A549 (cell line): ENCODE measurements around the gene ESPNL. TPM values are rescaled to one million over a fixed set of nuclear protein-coding genes. Genes with fewer than 3 reads are reported as not detected.

Experiments used
- ATAC-seq, 2 experiments: fragments of 200-7000 bp in 1 of 2; fragments of >200 bp in 1 of 2; cut with Nextera tagmentation in 1 of 2; cut with Tn5 transposase in 1 of 2; 3 replicates each; pipeline versions ENCODE4 v1.8.0 to v1.9.1; 2018 to 2020; ENCODE audit warnings: mild to moderate bottlenecking in 1 of 2, moderate library complexity in 1 of 2
- CTCF ChIA-PET: fragments of 300-600 bp; sonication (Branson Sonifier 250); formaldehyde crosslinking; extraction: SDS; loops from one replicate; lab custom pipeline; 2021; ENCODE audit warnings: antibody characterized with exemption, inconsistent platforms; lab: Yijun Ruan, JAX
- POLR2A ChIA-PET: fragments of 350-600 bp; formaldehyde crosslinking; extraction: SDS; loops from one replicate; lab custom pipeline; 2021; ENCODE audit warnings: antibody characterized with exemption, inconsistent platforms; lab: Yijun Ruan, JAX
- DNase-seq, 2 experiments: peaks; one replicate each; pipeline versions ENCODE4 v3.0.0 to v3.0.0-alpha.2; 2011 to 2016; ENCODE audit warnings: low read depth in 1 of 2, low spot score in 1 of 2
- FAIRE-seq: peaks from 2 replicates; lab custom pipeline; 2011; peaks lifted over from hg19 to GRCh38; lab: Jason Lieb, UNC
- H3K27ac ChIP-seq, 2 experiments: fragments of >200 bp; sonication (Bioruptor Twin); formaldehyde crosslinking; 3 replicates each; pipeline ENCODE4 v1.5.1; 2016 to 2017
- H3K4me1 ChIP-seq: fragments of >200 bp; sonication (Bioruptor Twin); formaldehyde crosslinking; 3 replicates; pipeline ENCODE4 v1.6.1; 2016
- H3K4me2 ChIP-seq: fragments of >200 bp; sonication (Bioruptor Twin); formaldehyde crosslinking; 3 replicates; pipeline ENCODE4 v1.6.1; 2016
- H3K4me3 ChIP-seq: fragments of >200 bp; sonication (Bioruptor Twin); formaldehyde crosslinking; 3 replicates; pipeline ENCODE4 v1.5.1; 2016
- H3K9me3 ChIP-seq: fragments of >200 bp; sonication (Bioruptor Twin); formaldehyde crosslinking; 3 replicates; pipeline ENCODE4 v1.6.1; 2016
- BHLHE40 ChIP-seq: IDR thresholded peaks from 2 replicates; pipeline ENCODE4 v1.6.1; 2012; ENCODE audit warnings: low read depth, low read length, inconsistent platforms
- CBX8 ChIP-seq: fragments of 200-600 bp; sonication (generic); IDR thresholded peaks from 2 replicates; pipeline ENCODE4 v1.6.1; 2016
- CEBPB ChIP-seq, 2 experiments: fragments of >200 bp in 1 of 2; sonication (Bioruptor Twin) in 1 of 2; formaldehyde crosslinking in 1 of 2; IDR thresholded peaks; 2 replicates each; pipeline ENCODE4 v1.6.1; 2012 to 2016
- CHD2 ChIP-seq: fragments of 150-350 bp; IDR thresholded peaks from 2 replicates; pipeline ENCODE4 v1.6.1; 2014; ENCODE audit warnings: low read length; ENCODE audit not compliant: partially characterized antibody
- CHD4 ChIP-seq: fragments of 200-600 bp; sonication (generic); IDR thresholded peaks from 2 replicates; pipeline ENCODE4 v1.6.1; 2016; ENCODE audit warnings: antibody characterized with exemption, mild to moderate bottlenecking, borderline replicate concordance
- EHMT2 ChIP-seq: fragments of 200-600 bp; sonication (generic); IDR thresholded peaks from 2 replicates; pipeline ENCODE4 v1.6.1; 2016; ENCODE audit warnings: antibody characterized with exemption, low read depth, mild to moderate bottlenecking, moderate library complexity
- EP300 ChIP-seq, 2 experiments: fragments of >200 bp; sonication (Bioruptor Twin); formaldehyde crosslinking; IDR thresholded peaks; 2 replicates in 1 of 2; 3 replicates in 1 of 2; pipeline ENCODE4 v1.6.1; 2016 to 2017
- FOSL2 ChIP-seq, 2 experiments: fragments of 450-650 bp in 1 of 2; fragments of >200 bp in 1 of 2; sonication (Bioruptor Twin) in 1 of 2; formaldehyde crosslinking; IDR thresholded peaks; 2 replicates each; pipeline versions ENCODE4 v1.5.0 to v1.6.1; 2016 to 2020; ENCODE audit warnings: mild to moderate bottlenecking in 1 of 2, moderate library complexity in 1 of 2
- HDAC2 ChIP-seq: fragments of 200-600 bp; sonication (generic); IDR thresholded peaks from 2 replicates; pipeline ENCODE4 v1.6.1; 2016
- HOXB13 ChIP-seq: fragments of 250-450 bp; sonication (Bioruptor Pico); IDR thresholded peaks from 2 replicates; pipeline ENCODE4 v1.5.0; 2020; ENCODE audit warnings: low read depth, mild to moderate bottlenecking, moderate library complexity
- JUNB ChIP-seq: fragments of >200 bp; sonication (Bioruptor Twin); formaldehyde crosslinking; IDR thresholded peaks from 2 replicates; pipeline ENCODE4 v1.6.1; 2016
- KDM1A ChIP-seq: fragments of 200-600 bp; sonication (generic); IDR thresholded peaks from 2 replicates; pipeline ENCODE4 v1.6.1; 2016; ENCODE audit warnings: low read depth, mild to moderate bottlenecking
- KDM5A ChIP-seq: fragments of 200-600 bp; sonication (generic); IDR thresholded peaks from 2 replicates; pipeline ENCODE4 v1.6.1; 2016; ENCODE audit warnings: antibody characterized with exemption, mild to moderate bottlenecking
- MAFK ChIP-seq: fragments of 450-650 bp; IDR thresholded peaks from 2 replicates; pipeline ENCODE4 v1.6.1; 2014; ENCODE audit not compliant: partially characterized antibody
- MAZ ChIP-seq: fragments of 150-350 bp; IDR thresholded peaks from 2 replicates; pipeline ENCODE4 v1.6.1; 2014; ENCODE audit warnings: antibody characterized with exemption, low read depth, low read length, borderline replicate concordance
- MYC ChIP-seq: IDR thresholded peaks from 2 replicates; pipeline ENCODE4 v1.6.1; 2012; ENCODE audit warnings: mild to moderate bottlenecking, inconsistent platforms, low read length, improper control_type of control experiment, borderline replicate concordance
- POLR2A ChIP-seq: IDR thresholded peaks from 2 replicates; pipeline ENCODE4 v1.6.1; 2012; ENCODE audit warnings: mild to moderate bottlenecking, low read length
- POLR2AphosphoS2 ChIP-seq: conservative IDR thresholded peaks from 2 replicates; pipeline ENCODE4 v1.6.1; 2012; ENCODE audit warnings: low read length, improper control_type of control experiment, inconsistent platforms
- RARB ChIP-seq: fragments of 250-450 bp; sonication (Bioruptor Pico); IDR thresholded peaks from 2 replicates; pipeline ENCODE4 v1.8.0; 2021; ENCODE audit warnings: mild to moderate bottlenecking, moderate library complexity
- RNF2 ChIP-seq: fragments of 200-600 bp; sonication (generic); IDR thresholded peaks from 2 replicates; pipeline ENCODE4 v1.6.1; 2016; ENCODE audit warnings: low read depth, mild to moderate bottlenecking, antibody characterized with exemption, moderate library complexity, borderline replicate concordance
- TFCP2L1 ChIP-seq: fragments of 250-450 bp; sonication (Bioruptor Pico); IDR thresholded peaks from 2 replicates; pipeline ENCODE4 v1.5.0; 2021; ENCODE audit warnings: mild to moderate bottlenecking
- ZC3H11A ChIP-seq: fragments of 450-650 bp; IDR thresholded peaks from 2 replicates; pipeline ENCODE4 v1.6.1; 2014; ENCODE audit warnings: antibody characterized with exemption, mild to moderate bottlenecking
- ZFP36 ChIP-seq: fragments of 450-650 bp; IDR thresholded peaks from 2 replicates; pipeline ENCODE4 v1.6.1; 2014; ENCODE audit warnings: borderline replicate concordance; ENCODE audit not compliant: partially characterized antibody
- ZSCAN20 ChIP-seq: fragments of 250-450 bp; sonication (Bioruptor Pico); IDR thresholded peaks from 2 replicates; pipeline ENCODE4 v1.8.0; 2022; ENCODE audit warnings: mild to moderate bottlenecking, moderate library complexity
- WGBS: methylation state at CpG from one replicate; pipeline ENCODE4 v1.1.6; 2017; ENCODE audit errors: missing lambda C conversion rate; 5-methylcytosine and 5-hydroxymethylcytosine counted together
- polyA plus RNA-seq, 4 experiments: library from polyadenylated mRNA; depleted of rRNA in 3 of 4; stranded (reverse); fragments of >200 nt; fragmentation: RNase III in 1 of 4; extraction: RNeasy Plus Mini Kit Qiagen cat#74134 plus additional on column Dnase treatment in 1 of 4; gene quantifications; 2 replicates in 3 of 4; 3 replicates in 1 of 4; pipeline ENCODE4 v1.2.3, GENCODE V29; 2011 to 2017
- TF ChIP-seq, protein P1 (sequence below): IDR thresholded peaks from 2 replicates; pipeline ENCODE4 v1.6.1; 2012; ENCODE audit warnings: low read depth, borderline replicate concordance
- TF ChIP-seq, protein P2 (sequence below): fragments of 450-650 bp; IDR thresholded peaks from 2 replicates; pipeline ENCODE4 v1.6.1; 2014; ENCODE audit warnings: antibody characterized with exemption
- TF ChIP-seq, protein P3 (sequence below): fragments of >200 bp; sonication (Bioruptor Twin); formaldehyde crosslinking; IDR thresholded peaks from 3 replicates; pipeline ENCODE4 v1.6.1; 2016

Gene ESPNL
- polyA plus RNA-seq, 2 of the 4 experiments (the other 2 are of a cell fraction): 0.04 to 0.22 TPM

DNA sequence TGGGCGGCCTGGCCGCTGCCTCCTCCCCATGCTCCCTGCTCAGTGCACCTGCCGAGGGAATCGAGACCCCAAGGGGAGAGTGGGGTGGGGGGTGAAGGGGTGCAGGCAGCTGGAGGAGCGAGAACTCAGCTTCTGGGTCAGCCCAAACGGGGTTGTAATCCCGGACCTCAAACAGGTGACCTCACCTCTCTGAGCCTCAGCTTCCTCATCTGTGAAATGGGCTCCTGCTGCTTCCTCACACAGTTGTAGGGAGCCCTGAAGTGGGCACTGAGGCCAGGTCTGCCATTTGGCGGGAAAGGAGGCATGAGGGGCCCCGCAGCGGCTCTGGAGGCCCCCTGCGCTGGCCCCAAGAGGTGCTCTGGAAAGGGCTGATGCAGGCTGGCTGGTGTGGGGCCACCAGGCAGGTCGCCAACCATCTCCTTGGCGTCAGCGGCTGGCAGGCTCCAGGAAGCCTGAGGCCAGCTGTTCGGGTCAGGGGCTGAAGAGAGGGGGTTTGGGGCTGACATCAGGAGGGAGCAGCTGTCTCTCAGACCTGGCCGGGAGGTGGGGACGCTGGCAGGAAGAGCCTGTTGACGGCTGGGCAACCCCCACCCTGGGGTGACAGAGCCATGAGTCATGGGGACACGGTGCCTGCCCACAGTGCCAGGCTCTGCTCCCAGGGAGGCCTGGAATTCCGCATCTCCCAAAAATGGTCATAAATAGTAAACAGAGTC is 43.3 kb downstream of the ESPNL start:
- CTCF ChIA-PET: interaction anchor here (1.1 to 2.4 kb wide), 5 partner anchors 8 to 219 kb away, joined by 3 to 6 read pairs (median 5); partner anchors contain the start of gene ERFE
- Histone ChIP-seq H3K4me2 (peak overlapping the region; percentile 63), H3K4me3 (no peak overlapping the region), H3K9me3 (no peaks in the 10 kb centered on the region), H3K4me1 (peaks cover 40% of the 10 kb centered on the region), H3K27ac (peak overlapping the region; percentile 56 to 81; a peak in 5 of 6 replicates)
- TF ChIP-seq RARB (CRISPR knock-in tag) (no peak), FOSL2 (IDR thresholded peaks at IDR 0.05) (peak; percentile 30; the same call in 1 of the 2 replicates), FOSL2 (CRISPR knock-in tag; IDR thresholded peaks at IDR 0.05) (peak; percentile 79), HDAC2 (no peak), JUNB (peak; percentile 61), KDM5A (no peak), POLR2AphosphoS2 (no peak), BHLHE40 (no peak), EHMT2 (no peak), EP300 (IDR thresholded peaks at IDR 0.05) (no peak), KDM1A (peak; percentile 71; the same call in 1 of the 2 replicates), CHD2 (no peak), ZFP36 (no peak), CBX8 (no peak), MAFK (no peak), CEBPB (IDR thresholded peaks at IDR 0.05) (no peak), ZSCAN20 (no peak), RNF2 (no peak), ZC3H11A (no peak), HOXB13 (CRISPR knock-in tag) (no peak), TFCP2L1 (CRISPR knock-in tag) (no peak), MAZ (no peak), MYC (no peak)
- TF ChIP-seq, protein P1, sequence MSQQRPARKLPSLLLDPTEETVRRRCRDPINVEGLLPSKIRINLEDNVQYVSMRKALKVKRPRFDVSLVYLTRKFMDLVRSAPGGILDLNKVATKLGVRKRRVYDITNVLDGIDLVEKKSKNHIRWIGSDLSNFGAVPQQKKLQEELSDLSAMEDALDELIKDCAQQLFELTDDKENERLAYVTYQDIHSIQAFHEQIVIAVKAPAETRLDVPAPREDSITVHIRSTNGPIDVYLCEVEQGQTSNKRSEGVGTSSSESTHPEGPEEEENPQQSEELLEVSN: no peak
- TF ChIP-seq, protein P2, sequence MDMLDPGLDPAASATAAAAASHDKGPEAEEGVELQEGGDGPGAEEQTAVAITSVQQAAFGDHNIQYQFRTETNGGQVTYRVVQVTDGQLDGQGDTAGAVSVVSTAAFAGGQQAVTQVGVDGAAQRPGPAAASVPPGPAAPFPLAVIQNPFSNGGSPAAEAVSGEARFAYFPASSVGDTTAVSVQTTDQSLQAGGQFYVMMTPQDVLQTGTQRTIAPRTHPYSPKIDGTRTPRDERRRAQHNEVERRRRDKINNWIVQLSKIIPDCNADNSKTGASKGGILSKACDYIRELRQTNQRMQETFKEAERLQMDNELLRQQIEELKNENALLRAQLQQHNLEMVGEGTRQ: no peak
- TF ChIP-seq, protein P3, sequence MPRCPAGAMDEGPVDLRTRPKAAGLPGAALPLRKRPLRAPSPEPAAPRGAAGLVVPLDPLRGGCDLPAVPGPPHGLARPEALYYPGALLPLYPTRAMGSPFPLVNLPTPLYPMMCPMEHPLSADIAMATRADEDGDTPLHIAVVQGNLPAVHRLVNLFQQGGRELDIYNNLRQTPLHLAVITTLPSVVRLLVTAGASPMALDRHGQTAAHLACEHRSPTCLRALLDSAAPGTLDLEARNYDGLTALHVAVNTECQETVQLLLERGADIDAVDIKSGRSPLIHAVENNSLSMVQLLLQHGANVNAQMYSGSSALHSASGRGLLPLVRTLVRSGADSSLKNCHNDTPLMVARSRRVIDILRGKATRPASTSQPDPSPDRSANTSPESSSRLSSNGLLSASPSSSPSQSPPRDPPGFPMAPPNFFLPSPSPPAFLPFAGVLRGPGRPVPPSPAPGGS: no peak
- ATAC-seq (peak; percentile 11 to 36; a peak in 4 of 6 replicates), FAIRE-seq (no peak), DNase-seq (peak; percentile 28 to 44)
- POLR2A ChIA-PET: no interaction called here
- 33% methylated on average over 8 of the region's 20 CpGs for WGBS

DNA sequence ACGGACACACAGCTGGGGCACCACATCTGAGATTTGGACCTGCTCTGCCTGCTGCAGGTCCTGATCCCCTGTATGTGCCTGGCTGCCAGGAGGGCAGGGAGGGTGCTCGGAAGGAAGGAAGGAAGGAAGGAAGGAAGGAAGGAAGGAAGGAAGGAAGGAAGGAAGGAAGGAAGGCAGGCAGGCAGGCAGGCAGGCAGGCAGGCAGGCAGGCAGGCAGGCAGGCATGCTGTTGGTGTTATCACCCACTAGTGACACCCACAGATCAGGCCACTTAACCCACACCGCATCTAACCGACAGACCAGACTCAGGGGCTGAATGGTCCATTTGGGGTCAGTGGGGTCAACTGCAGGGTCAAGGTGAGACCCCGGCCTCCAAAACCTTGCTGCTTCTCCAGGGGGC is 44.1 kb downstream of the ESPNL start:
- Histone ChIP-seq H3K4me3 (no peak overlapping the region), H3K4me2 (no peak overlapping the region; the same call in 2 of the 3 replicates), H3K4me1 (peaks cover 32% of the 10 kb centered on the region), H3K9me3 (no peaks in the 10 kb centered on the region), H3K27ac (peak overlapping the region; percentile 38 to 39; a peak in 2 of 6 replicates)
- 84% methylated on average over 5 of the region's 5 CpGs for WGBS
- TF ChIP-seq ZFP36 (peak; percentile 85), CHD4 (no peak), POLR2A (no peak)
- FAIRE-seq (no peak), ATAC-seq (no peak), DNase-seq (no peak)
- ChIA-PET CTCF (interaction anchor here (2.4 kb wide), 1 partner anchor 9 kb away, joined by 5 read pairs; no protein-coding TSS in a partner anchor), POLR2A (no interaction called here)
